Fibroblast of pulmonary artery (primary cell): ENCODE measurements around the gene LEF1.

Experiments
- DNase-seq: peaks from one replicate; pipeline ENCODE4 v3.0.0-alpha.2; 2010; ENCODE audit warnings: low read depth
- H3K4me3 ChIP-seq: replicated peaks from 2 replicates; pipeline ENCODE4 v1.5.1; 2011; ENCODE audit warnings: low read depth, mild to moderate bottlenecking, control low read depth, low read length, moderate library complexity
- TF ChIP-seq, protein P1 (sequence below): IDR thresholded peaks from 2 replicates; pipeline ENCODE4 v1.5.1; 2011; ENCODE audit warnings: mild to moderate bottlenecking, control low read depth, low read length, inconsistent platforms; ENCODE audit errors: missing control alignments

LEF1 gene

DNA sequence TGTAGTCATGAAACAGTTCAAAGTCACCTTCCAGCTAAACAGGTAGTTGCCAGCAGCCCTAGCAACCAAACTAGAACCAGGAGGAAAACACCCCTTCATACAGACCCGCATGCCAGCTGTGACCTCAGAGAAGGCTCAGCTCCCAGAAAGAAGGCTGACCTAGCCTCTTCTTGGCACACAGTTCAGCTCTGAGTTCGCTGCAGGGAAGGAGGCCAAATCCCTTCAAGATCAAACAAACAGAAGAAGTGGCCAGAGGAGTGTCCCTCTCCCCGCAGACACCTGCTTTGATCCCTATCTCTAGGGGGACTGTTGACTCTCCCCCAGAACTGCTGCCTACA, 123.1 kb downstream of the LEF1 start:
- no peak overlapping the region for H3K4me3 ChIP-seq
- TF ChIP-seq, protein P1, sequence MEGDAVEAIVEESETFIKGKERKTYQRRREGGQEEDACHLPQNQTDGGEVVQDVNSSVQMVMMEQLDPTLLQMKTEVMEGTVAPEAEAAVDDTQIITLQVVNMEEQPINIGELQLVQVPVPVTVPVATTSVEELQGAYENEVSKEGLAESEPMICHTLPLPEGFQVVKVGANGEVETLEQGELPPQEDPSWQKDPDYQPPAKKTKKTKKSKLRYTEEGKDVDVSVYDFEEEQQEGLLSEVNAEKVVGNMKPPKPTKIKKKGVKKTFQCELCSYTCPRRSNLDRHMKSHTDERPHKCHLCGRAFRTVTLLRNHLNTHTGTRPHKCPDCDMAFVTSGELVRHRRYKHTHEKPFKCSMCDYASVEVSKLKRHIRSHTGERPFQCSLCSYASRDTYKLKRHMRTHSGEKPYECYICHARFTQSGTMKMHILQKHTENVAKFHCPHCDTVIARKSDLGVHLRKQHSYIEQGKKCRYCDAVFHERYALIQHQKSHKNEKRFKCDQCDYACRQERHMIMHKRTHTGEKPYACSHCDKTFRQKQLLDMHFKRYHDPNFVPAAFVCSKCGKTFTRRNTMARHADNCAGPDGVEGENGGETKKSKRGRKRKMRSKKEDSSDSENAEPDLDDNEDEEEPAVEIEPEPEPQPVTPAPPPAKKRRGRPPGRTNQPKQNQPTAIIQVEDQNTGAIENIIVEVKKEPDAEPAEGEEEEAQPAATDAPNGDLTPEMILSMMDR, result no peak
- DNase-seq, result peak; percentile 19

GRCh38 chr4:108044951-108045686, 123.6 kb downstream of the LEF1 start:
- DNase-seq, result no peak
- H3K4me3 ChIP-seq, result no peak overlapping the region
- TF ChIP-seq, protein P1, result no peak

DNA sequence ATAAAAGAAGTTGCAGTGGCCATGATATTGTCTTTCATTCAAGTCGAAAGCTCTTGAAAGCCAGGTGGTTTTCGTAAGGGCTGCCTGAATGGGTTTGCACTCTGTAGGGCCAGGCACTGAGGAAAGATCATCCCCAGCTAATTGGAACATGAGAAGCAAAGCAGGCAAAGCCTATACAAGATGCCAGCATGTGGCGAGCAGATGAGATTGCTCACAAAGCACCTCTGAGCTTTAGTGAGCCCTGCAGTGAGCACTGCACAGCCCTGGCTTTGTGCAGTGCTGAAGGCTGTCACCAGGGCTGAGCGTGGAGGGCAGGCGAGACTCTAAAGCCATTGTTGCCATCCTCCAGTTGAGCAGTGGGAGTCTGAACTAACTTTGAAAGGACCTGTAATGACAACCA, 125.2 kb downstream of the LEF1 start:
- H3K4me3 ChIP-seq, result no peak overlapping the region
- TF ChIP-seq, protein P1, result no peak
- no peak for DNase-seq

DNA sequence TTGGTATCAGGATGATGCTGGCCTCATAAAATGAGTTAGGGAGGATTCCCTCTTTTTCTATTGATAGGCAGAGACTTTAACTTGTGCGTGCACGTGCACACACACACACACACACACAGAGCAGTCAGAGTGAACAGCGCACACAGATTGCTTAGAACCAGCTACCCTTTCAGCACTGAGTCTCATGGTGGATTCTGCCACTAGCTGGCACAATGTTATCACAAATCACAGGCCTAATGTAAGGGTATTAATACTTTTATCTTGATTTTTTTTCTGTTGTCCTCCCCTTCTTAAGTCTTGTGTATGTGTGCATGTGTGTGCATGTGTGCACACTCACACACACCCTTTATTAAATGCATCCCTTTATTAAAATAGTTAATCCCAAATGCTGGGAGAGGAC, 125.8 kb downstream of the LEF1 start:
- no peak overlapping the region for H3K4me3 ChIP-seq
- no peak for DNase-seq
- TF ChIP-seq, protein P1, result no peak

GRCh38 chr4:108037884-108038283, 130.8 kb downstream of the LEF1 start:
- no peak for DNase-seq
- TF ChIP-seq, protein P1, result no peak
- H3K4me3 ChIP-seq, result no peak overlapping the region

DNA sequence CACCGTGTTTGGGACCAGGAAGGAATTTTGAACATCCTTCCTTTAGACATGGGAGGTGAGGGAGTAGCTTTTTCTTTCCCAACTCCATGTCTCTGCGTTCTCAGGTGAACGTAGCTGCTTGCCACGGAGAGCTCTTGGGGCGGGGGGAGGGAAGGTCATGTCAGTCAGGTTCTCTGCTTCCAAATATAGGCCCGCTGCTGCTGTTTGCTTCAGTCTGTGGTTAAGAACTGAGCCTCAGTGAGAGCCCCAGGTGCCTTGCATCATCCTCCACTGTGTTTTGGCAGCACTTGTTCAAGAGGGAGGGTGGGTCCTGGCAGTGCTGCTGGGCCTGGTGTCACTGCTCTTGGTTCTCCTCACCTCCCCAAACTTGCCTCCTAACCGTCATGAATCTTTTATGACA, 132.5 kb downstream of the LEF1 start:
- DNase-seq, result no peak
- H3K4me3 ChIP-seq, result no peak overlapping the region
- TF ChIP-seq, protein P1, result no peak

GRCh38 chr4:108035691-108036090, 133.0 kb downstream of the LEF1 start:
- TF ChIP-seq, protein P1, result no peak
- DNase-seq, result no peak
- H3K4me3 ChIP-seq, result no peak overlapping the region
